HepG2 (cell line): ENCODE data around the gene DNASE2. TPM values are rescaled to one million over a fixed set of nuclear protein-coding genes. Genes with fewer than 3 reads are reported as not detected.

ENCODE experiments used
- FLYWCH1 ChIP-seq: sonication (generic); formaldehyde crosslinking; IDR thresholded peaks from 2 replicates; pipeline ENCODE4 v1.8.1; 2023; ENCODE audit warnings: mild to moderate bottlenecking, missing genetic modification reagents
- FOXK1 ChIP-seq: sonication (generic); formaldehyde crosslinking; IDR thresholded peaks from 2 replicates; pipeline ENCODE4 v1.4.0; 2020; ENCODE audit warnings: low read depth, missing genetic modification reagents, borderline replicate concordance
- GLI4 ChIP-seq: sonication (generic); formaldehyde crosslinking; IDR thresholded peaks from 2 replicates; pipeline ENCODE4 v1.5.1; 2020; ENCODE audit warnings: missing genetic modification reagents, mild to moderate bottlenecking, moderate library complexity, borderline replicate concordance
- HNRNPK ChIP-seq: fragments of 200-400 bp; formaldehyde crosslinking; IDR thresholded peaks from 2 replicates; pipeline ENCODE4 v1.6.1; 2018; ENCODE audit warnings: low read length, low read depth, moderate library complexity, mild to moderate bottlenecking; ENCODE audit not compliant: poor library complexity, severe bottlenecking
- KAT2B ChIP-seq: fragments of 150-350 bp; IDR thresholded peaks from 2 replicates; pipeline ENCODE4 v1.6.1; 2014; ENCODE audit warnings: low read depth, low read length, borderline replicate concordance
- KIAA2018 ChIP-seq: sonication (generic); formaldehyde crosslinking; IDR thresholded peaks from 2 replicates; pipeline ENCODE4 v1.5.0; 2020; ENCODE audit warnings: mild to moderate bottlenecking, missing genetic modification reagents, borderline replicate concordance
- MAX ChIP-seq: IDR thresholded peaks from 2 replicates; pipeline ENCODE4 v1.6.1; 2012; ENCODE audit warnings: inconsistent platforms
- MIER2 ChIP-seq: IDR thresholded peaks from 2 replicates; pipeline ENCODE4 v1.6.1; 2016; ENCODE audit warnings: missing biosample characterization, missing genetic modification reagents
- MIXL1 ChIP-seq: IDR thresholded peaks from 2 replicates; pipeline ENCODE4 v1.6.1; 2016
- MXI1 ChIP-seq: IDR thresholded peaks from 3 replicates; pipeline ENCODE4 v1.6.1; 2012; ENCODE audit warnings: low read depth, low read length, inconsistent platforms, borderline replicate concordance
- PAX8 ChIP-seq: sonication (generic); formaldehyde crosslinking; IDR thresholded peaks from 2 replicates; pipeline ENCODE4 v1.8.0; 2022; ENCODE audit warnings: mild to moderate bottlenecking, missing genetic modification reagents, borderline replicate concordance
- PHF8 ChIP-seq: sonication (generic); formaldehyde crosslinking; IDR thresholded peaks from 2 replicates; pipeline ENCODE4 v1.5.0; 2020; ENCODE audit warnings: missing genetic modification reagents
- ZKSCAN5 ChIP-seq: sonication (generic); formaldehyde crosslinking; IDR thresholded peaks from 2 replicates; pipeline ENCODE4 v1.5.1; 2020; ENCODE audit warnings: mild to moderate bottlenecking, missing genetic modification reagents
- ZNF430 ChIP-seq: sonication (generic); formaldehyde crosslinking; IDR thresholded peaks from 2 replicates; pipeline ENCODE4 v1.9.0; 2021; ENCODE audit warnings: mild to moderate bottlenecking, missing genetic modification reagents
- ZNF44 ChIP-seq: sonication (generic); formaldehyde crosslinking; IDR thresholded peaks from 2 replicates; pipeline ENCODE4 v1.5.1; 2020; ENCODE audit warnings: mild to moderate bottlenecking, missing genetic modification reagents
- ZNF770 ChIP-seq: sonication (generic); formaldehyde crosslinking; IDR thresholded peaks from 2 replicates; pipeline ENCODE4 v1.5.0; 2020; ENCODE audit warnings: mild to moderate bottlenecking, missing genetic modification reagents
- ZNF800 ChIP-seq: sonication (generic); formaldehyde crosslinking; IDR thresholded peaks from 2 replicates; pipeline ENCODE4 v1.4.0; 2020; ENCODE audit warnings: missing genetic modification reagents
- polyA plus RNA-seq, 8 experiments: library from polyadenylated mRNA; depleted of rRNA in 3 of 8; stranded (reverse) in 7 of 8; unstranded in 1 of 8; fragments of >200 nt; fragmentation: Illumina TruSeq in 4 of 8; extraction: Trizol in 4 of 8; gene quantifications; 2 replicates each; pipeline versions ENCODE4 v1.2.1 to v1.2.3, GENCODE V29; 2011 to 2016; ENCODE audit warnings: low read depth in 4 of 8, missing spikeins in 1 of 8, mixed read lengths in 1 of 8; ENCODE audit not compliant: insufficient read depth in 1 of 8
- total RNA-seq, 5 experiments: library from RNA; depleted of rRNA; stranded (reverse); fragments of >200 nt; fragmentation: Illumina TruSeq; extraction: Trizol; gene quantifications; 2 replicates each; pipeline ENCODE4 v1.2.3, GENCODE V29; 2016; ENCODE audit warnings: low read depth in 1 of 5

DNASE2 gene
- total and polyA plus RNA-seq, 2 of the 13 experiments (the other 11 are each of a cell fraction or from before 2014, with no cell fraction given), result 7.5 to 16.2 TPM

GRCh38 chr19:12890787-12891552, 9.7 kb upstream of the DNASE2 start, which contains the start of gene GCDH (continued):
- TF ChIP-seq ZNF770 (peak; percentile 34; the same call in 1 of the 2 replicates), ZNF430 (peak; percentile 36; the same call in 1 of the 2 replicates), HNRNPK (peak; percentile 92), GLI4 (CRISPR knock-in tag) (peak; percentile 54; the same call in 1 of the 2 replicates), ZNF800 (CRISPR knock-in tag) (no peak), PHF8 (CRISPR knock-in tag) (peak; percentile 85), MAX (peak; percentile 87), MXI1 (peak; percentile 81; the same call in 2 of the 3 replicates), ZNF44 (CRISPR knock-in tag) (no peak), KAT2B (no peak), PAX8 (CRISPR knock-in tag) (no peak), MIXL1 (CRISPR knock-in tag) (0 out of 2 replicates have a peak, but pooled peaks have one; percentile 38), KIAA2018 (no peak), MIER2 (no peak), ZKSCAN5 (CRISPR knock-in tag) (no peak), FLYWCH1 (no peak), FOXK1 (peak; percentile 81; the same call in 1 of the 2 replicates)
